Mammary epithelial cell (primary cell): ENCODE data around the gene CHD5.

Source experiments
- EZH2 ChIP-seq: IDR thresholded peaks from 2 replicates; pipeline ENCODE4 v1.6.1; 2012; ENCODE audit warnings: low read length, inconsistent platforms, borderline replicate concordance
- TF ChIP-seq, protein P1 (sequence below), 2 donors: IDR thresholded peaks in 1 of 2; conservative IDR thresholded peaks in 1 of 2; 2 replicates each; pipeline ENCODE4 v1.5.1; 2011 to 2012; ENCODE audit warnings: inconsistent platforms in 2 of 2, low read length in 2 of 2, mild to moderate bottlenecking in 2 of 2, control low read depth in 1 of 2, low read depth in 1 of 2; ENCODE audit not compliant: insufficient read depth in 1 of 2; ENCODE audit errors: extremely low read depth in 1 of 2

DNA sequence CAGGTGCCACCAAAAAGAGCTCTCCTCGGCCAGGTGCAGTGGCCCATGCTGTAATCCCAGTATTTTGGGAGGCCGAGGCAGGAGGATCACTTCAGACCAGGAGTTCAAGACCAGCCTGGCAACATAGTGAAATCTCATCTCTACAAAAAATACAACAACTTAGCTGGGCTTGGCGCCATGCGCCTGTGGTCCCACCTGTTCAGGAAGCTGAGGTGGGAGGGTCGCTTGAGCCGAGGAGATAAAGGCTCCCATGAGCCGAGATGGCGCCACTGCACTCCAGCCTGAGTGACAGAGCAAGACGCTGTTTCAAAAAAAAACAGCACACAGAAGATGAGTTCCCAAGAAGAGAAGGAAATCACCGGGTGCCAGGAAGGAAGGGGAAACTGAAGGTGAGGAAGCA, 67.0 kb downstream of the CHD5 start:
- TF ChIP-seq, protein P1, sequence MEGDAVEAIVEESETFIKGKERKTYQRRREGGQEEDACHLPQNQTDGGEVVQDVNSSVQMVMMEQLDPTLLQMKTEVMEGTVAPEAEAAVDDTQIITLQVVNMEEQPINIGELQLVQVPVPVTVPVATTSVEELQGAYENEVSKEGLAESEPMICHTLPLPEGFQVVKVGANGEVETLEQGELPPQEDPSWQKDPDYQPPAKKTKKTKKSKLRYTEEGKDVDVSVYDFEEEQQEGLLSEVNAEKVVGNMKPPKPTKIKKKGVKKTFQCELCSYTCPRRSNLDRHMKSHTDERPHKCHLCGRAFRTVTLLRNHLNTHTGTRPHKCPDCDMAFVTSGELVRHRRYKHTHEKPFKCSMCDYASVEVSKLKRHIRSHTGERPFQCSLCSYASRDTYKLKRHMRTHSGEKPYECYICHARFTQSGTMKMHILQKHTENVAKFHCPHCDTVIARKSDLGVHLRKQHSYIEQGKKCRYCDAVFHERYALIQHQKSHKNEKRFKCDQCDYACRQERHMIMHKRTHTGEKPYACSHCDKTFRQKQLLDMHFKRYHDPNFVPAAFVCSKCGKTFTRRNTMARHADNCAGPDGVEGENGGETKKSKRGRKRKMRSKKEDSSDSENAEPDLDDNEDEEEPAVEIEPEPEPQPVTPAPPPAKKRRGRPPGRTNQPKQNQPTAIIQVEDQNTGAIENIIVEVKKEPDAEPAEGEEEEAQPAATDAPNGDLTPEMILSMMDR (conservative IDR thresholded peaks at IDR 0.05 in 1 of 2, IDR thresholded peaks at IDR 0.05 in 1 of 2; ENCODE audit: extremely low read depth in 1 of 2, insufficient read depth in 1 of 2, low read depth in 1 of 2, low read length in 2 of 2), result no peak
- TF ChIP-seq EZH2, result no peak
